Suprapubic skin (tissue), 4 donors: ENCODE results near the gene LRP1B.

Experiments used
- CTCF ChIP-seq, 2 donors: fragments of 200-600 bp in 1 of 2; fragments of 450-650 bp in 1 of 2; sonication (generic) in 1 of 2; IDR thresholded peaks; one replicate each; pipeline ENCODE4 v1.5.1; 2016 to 2019; ENCODE audit warnings: antibody characterized with exemption in 2 of 2, mild to moderate bottlenecking in 1 of 2, moderate library complexity in 1 of 2
- EP300 ChIP-seq: sonication (generic); formaldehyde crosslinking; IDR thresholded peaks from one replicate; pipeline ENCODE4 v1.6.1; 2017; ENCODE audit warnings: antibody characterized with exemption
- POLR2A ChIP-seq, 2 donors: fragments of 450-650 bp; IDR thresholded peaks; one replicate each; pipeline ENCODE4 v1.6.1; 2017; ENCODE audit warnings: antibody characterized with exemption in 2 of 2, mild to moderate bottlenecking in 2 of 2, moderate library complexity in 2 of 2
- POLR2AphosphoS5 ChIP-seq, 3 donors: sonication (generic); formaldehyde crosslinking; IDR thresholded peaks; one replicate each; pipeline ENCODE4 v1.6.1; 2017; ENCODE audit warnings: antibody characterized with exemption in 3 of 3

DNA sequence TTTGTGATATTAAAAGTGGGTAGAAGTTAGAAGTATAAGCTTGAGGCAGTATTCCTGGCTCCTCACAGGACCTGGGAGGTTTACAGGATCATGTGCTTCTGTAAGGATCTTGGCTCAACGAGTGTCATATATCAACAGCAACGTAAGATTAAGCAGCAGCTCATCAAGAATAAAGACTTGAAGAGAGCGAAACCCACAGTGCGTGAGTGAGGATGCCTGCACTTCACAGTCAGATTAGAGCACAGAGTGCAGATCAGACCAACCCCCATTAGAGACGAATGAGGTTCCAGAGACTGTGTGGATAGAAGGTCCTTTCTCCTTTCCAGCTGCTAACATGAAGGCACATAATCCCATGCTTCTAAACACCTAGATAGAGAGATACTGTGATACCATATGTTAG, 1693.9 kb downstream of the LRP1B start:
- TF ChIP-seq CTCF (IDR thresholded peaks at IDR 0.05) (no peak), POLR2A (IDR thresholded peaks at IDR 0.05) (no peak), POLR2AphosphoS5 (IDR thresholded peaks at IDR 0.05) (no peak), EP300 (no peak)
